HG03520 (cell line): ENCODE results near the gene SYNE2.

Source experiments
- ATAC-seq: cut with Tn5 transposase; IDR thresholded peaks from one replicate; pipeline ENCODE4 v1.9.1; 2021; ENCODE audit warnings: mild to moderate bottlenecking, moderate library complexity; ENCODE audit not compliant: unreplicated experiment

Gene SYNE2

DNA sequence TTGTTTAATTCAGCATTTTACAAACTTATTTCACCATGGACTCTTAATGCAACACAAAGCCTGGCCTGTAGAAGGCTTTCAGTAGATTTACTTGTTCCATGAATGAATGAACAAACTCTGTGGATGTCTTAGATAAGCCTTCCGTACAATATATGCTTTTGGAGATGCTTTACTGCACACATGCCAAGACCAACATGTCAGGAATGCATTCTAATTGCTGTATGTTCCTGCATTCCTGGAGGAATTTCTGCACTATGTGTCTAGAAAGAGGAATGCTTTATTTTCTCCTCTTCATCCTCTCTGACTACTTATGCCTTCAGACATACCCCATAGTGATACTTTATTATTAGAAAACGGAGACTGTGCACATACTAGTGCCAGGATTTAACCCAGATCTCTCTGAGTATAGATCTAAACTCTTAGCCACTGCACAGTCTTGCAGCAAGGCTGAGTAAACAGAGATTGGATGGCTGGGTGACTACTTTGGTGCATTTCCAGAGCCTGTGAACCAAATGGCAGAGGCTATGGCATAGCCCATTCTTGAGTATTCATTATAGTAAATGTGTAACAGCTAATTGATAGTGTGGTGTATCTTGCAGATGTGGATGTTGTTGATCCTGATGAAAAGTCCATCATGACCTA is 108.2 kb downstream of the SYNE2 start:
- ATAC-seq, result no peak

DNA sequence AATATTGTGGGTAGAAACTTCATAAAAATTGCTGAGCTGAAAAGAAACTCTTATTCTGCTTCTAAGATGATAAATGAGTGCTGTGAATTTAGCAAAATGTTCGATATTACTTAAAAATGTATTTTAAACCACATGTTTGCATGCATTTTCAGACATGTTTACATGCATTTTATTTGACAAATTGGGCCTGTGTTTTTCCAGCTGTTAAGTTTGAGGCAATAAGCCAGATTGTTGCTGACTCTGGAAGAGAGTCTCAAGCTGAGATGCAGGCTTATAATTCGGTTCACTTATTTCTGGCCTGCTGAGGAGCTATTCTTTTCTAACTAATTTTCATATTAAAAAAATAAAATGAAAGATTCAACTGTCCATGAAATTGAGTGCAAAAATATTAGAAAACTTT is 110.1 kb downstream of the SYNE2 start:
- ATAC-seq, result no peak

DNA sequence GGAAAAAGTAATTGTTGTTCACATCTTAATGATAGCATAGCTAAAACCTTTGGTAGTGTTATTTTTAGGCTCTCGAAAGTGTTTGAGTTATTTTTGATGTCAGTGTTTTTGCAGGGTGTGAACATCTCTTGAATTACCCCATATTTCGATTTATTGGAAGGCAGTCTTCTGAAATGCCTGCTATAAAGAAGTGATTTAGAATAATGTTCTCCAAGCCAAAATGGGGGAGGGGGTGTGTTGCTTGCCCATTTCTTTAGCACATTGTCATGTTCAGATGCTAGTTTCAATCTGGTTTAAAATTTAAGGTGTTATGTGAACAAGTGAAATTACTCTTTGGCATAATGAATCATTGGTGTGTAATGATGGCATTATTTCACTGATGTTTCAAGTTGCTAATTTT is 110.6 kb downstream of the SYNE2 start:
- ATAC-seq, result no peak

GRCh38 chr14:63964113-63964512 is 111.3 kb downstream of the SYNE2 start:
- ATAC-seq, result no peak

DNA sequence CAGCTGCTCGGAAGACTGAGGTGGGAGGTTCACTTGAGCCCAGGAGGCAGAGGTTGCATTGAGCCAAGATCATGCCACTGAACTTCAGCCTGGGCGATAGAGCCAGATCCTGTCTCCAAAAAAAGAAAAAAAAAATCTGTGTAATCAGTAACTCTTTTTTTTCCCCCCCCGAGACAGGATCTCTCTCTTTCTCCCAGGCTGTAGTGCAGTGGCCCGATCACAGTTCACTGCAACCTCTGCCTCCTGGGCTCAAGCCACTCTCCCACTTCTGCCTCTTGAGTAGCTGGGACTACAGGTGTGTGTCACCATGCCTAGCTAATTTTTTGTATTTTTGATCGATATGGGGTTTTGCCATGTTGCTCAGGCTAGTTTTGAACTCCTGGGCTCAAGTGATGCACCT is 113.6 kb downstream of the SYNE2 start:
- no peak for ATAC-seq

DNA sequence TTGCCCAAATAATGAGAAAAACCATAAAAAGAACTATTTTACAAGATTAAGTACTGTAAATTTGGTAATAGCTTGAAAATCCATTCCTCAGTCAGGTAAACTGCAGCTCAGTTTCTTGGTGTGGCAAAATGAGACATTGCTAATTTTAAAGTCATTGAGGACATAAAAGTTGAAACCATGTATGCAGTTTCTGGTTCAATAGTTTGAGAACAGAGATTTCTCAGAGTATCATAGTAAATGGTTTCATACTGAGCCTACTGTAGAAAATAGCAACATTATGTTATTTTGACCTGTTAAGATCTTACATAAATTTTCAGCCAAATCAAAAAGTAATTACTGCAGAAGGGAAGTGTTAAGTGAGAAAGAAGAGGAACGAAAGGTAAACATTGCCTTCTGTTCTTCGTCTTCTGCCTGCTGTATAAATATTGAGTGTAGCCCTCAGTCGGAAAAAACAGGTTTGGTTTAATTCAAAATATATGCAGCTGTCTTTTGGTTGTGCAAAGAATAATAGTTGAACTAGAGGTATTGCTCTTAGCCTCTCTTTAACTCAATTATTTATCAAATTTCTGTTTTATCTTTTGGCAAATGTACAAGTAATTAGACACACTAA is 119.6 kb downstream of the SYNE2 start:
- ATAC-seq, result no peak

DNA sequence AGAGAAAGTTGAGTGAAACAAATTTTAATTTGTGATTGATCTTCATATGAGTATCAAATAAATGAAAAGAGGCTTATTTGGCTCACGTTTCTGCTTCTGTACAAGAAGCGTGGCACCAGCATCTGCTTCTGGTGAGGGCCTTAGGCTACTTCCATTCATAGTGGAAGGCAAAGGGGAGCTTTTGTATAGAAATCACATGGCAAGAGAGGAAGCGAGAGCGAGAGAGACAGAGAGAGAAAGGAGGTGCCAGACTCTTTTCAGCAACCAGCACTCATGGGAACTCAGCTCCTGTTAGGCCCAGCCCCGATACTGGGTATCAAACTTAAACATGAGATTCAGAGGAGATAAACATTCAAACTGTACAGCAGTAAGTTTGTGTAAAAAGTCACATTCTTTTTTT is 121.4 kb downstream of the SYNE2 start:
- no peak for ATAC-seq

GRCh38 chr14:63981569-63981968 is 128.8 kb downstream of the SYNE2 start:
- ATAC-seq, result no peak

DNA sequence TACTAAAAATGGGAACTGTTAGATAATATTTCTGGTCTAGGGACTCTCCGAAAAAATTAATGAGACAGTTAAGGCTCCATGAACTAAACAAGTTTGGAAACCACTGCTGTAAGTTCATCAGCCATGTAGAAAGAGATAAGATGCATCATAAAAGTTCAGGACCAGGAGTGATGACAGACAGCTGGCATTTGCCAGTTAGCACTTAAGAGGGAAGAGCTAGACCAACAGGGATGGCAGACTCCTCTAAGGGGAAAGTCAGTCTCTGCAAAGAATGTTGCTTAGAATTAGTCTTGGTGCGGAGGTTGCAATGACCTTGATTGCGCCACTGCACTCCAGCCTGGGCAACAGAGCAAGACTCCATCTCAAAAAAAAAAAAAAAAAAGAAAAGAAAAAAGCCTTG is 129.4 kb downstream of the SYNE2 start:
- no peak for ATAC-seq

DNA sequence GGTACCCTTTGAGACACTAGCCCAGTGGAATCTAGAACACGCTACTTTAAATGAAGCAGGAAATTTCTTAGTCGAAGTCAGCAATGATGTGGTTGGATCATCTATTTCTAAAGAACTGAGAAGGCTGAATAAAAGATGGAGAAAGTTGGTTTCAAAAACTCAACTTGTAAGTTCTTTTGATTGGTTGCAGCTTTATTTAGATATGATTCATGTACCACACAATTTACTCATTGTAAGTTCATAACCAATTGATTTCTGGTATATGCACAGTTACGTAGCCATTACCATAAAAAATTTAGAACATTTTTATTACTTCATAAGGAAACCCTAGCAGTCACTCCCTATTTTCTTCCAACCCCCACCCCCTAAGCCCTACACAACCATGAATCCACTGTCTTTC is 129.8 kb downstream of the SYNE2 start:
- ATAC-seq, result no peak

- no peak for ATAC-seq
These were observed 134.2 kb downstream of the SYNE2 start for GRCh38 chr14:63986789-63987533.

GRCh38 chr14:63988579-63988978 is 135.8 kb downstream of the SYNE2 start:
- ATAC-seq, result no peak

DNA sequence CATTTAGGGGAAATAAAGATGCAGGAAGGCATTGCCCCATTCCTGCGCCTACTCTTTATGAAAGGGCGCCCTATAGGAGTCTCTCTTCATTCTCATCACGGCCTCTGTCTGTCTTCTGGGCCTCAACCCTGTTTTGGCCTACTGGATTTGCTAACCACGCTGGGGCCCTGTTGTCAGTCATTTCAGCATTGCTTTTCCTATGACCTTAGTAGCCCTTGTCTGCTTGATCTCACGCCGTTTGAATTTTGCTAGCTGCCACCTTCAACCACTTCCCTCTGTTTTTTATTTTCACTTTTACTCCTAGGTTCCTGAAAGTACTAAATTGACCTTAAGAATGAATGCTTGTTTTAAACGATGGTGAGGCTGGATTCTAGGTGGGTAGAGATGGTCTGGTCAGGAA is 139.0 kb downstream of the SYNE2 start:
- ATAC-seq, result no peak

GRCh38 chr14:63992858-63993257 is 140.1 kb downstream of the SYNE2 start:
- ATAC-seq, result no peak

DNA sequence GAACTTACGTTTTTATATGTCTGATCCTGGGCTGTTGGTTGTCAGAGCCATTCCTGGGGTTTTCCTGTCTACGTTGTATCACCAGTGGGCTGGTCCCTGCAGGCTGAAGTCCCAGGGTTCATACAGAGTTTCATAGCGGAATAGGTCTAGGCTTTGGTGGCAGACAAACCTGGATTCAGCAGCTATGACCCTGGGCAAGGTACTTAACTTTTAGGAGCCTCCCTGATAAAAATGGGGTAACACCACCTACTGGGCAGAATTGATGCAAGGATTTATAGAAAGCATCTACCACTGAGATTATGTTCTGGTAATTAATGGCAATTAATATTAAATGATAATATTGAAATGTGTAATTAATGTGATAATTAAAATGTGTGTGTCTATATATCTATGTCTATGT is 141.2 kb downstream of the SYNE2 start:
- no peak for ATAC-seq

GRCh38 chr14:63995285-63995684 is 142.5 kb downstream of the SYNE2 start:
- ATAC-seq, result no peak

GRCh38 chr14:63996016-63996415 is 143.2 kb downstream of the SYNE2 start:
- no peak for ATAC-seq

GRCh38 chr14:63996625-63997220 is 143.9 kb downstream of the SYNE2 start:
- no peak for ATAC-seq

GRCh38 chr14:64000749-64001148 is 147.9 kb downstream of the SYNE2 start:
- no peak for ATAC-seq

DNA sequence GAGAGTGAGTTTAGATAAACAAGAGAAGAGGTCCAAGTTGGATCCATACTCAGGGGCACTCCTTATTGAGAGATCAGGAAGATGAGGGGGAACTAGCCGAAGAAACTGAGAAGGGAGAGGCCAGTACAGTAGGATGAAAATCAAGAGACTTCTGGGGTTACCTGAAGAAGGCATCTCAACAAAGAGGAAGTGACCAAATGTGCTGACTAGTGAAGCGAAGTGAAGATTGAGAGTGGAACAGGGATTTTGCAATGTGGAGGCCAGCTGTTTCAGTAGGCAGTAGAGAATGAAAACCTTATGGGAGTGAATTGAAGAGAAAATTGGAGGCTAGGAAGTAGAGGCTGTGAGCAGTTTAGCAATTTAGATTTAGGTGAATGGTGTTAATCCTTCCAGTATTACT is 153.0 kb downstream of the SYNE2 start:
- no peak for ATAC-seq

DNA sequence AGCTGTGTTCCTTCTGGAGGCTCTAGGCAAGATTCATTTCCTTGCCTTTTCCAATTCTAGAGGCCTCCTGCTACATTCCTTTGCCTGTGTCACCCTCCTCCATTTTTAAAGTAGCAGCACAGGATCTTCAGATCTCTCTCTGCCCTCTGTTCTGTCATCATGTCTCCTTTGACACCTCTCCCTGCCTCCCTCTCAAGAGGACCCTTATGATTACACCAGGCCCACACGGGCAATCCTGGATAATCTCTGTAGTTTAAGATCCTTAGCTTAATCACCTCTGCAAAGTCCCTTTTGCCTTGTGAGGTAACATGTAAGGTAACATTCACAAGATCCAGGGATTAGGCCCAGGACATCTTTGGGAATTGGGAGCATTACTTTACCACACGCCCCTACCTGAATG is 155.2 kb downstream of the SYNE2 start:
- ATAC-seq, result no peak

DNA sequence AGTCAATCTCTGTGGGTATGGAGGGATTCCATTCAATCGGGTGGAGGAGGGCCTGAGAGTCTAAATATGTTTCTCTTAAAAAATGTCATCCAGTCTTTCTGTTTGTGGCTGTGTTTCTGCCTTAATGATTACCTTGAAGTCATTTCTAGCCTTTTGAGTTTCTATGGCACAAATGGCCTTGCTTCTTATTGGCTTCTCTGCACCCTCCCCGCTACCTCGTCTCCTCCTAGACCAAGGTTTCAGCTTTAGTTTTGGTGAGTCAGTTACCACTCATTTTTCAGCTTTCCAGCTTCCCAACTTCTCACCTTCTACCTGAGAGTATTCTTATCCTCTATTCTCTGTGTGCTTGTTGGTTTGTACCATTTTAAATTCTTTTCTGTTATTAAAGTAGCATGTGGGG is 159.2 kb downstream of the SYNE2 start:
- ATAC-seq, result no peak
